ENCODE data around the gene SLC15A5. TPM values are rescaled to one million over a fixed set of nuclear protein-coding genes. Genes with fewer than 3 reads are reported as not detected.

SLC15A5 gene
- polyA plus RNA-seq, 1 of the 3 experiments (the other 2 are of a cell fraction) = not detected

DNA sequence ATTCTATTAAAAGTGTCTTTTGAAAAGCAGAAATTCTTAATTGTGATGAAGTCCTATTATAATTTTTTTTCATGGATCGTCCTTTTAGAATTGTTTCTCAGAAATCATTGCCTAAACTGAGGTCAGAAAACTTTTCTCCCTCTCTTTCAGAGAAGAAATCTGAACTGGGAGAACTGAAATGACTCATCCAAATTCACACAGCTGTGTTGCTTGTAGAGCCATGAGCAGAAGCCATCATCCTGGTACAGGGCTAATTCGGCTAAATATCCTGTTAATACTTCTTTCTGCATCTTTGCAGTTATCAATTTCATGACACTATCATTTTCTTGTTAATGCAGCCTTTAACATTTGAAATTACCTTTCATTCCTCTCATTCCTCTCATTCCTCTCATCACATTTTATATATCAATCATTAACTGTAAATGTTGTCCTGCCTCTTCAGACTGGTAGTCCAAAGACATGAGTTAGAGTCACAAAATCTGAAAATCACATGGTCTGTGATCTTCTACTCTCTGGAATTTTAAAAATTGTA is 15.5 kb downstream of the SLC15A5 start:
- no peaks in the 10 kb centered on the region for H3K36me3 ChIP-seq (replicated peaks in 1 of 2; ENCODE audit: control insufficient read depth in 1 of 2, insufficient read depth in 2 of 2, low read length in 1 of 2)
- CTCF ChIA-PET = no interaction called here
- WGBS (ENCODE audit: low lambda C conversion rate) = 1% methylated on average over 2 of the region's 2 CpGs

More for the DNA sequence above, 15.5 kb downstream of the SLC15A5 start:
- no peaks in the 10 kb centered on the region for H3K9me2 ChIP-seq
- no peak for DNase-seq
- no peaks in the 10 kb centered on the region for H3K79me2 ChIP-seq (ENCODE audit: insufficient read depth)
- H3K4me1 ChIP-seq (ENCODE audit: control insufficient read depth in 1 of 2, insufficient read depth in 2 of 2, low read depth in 1 of 2, low read length in 1 of 2) = no peaks in the 10 kb centered on the region
- H3K27me3 ChIP-seq (ENCODE audit: insufficient read depth) = no peaks in the 10 kb centered on the region
- no peak overlapping the region for H3K9ac ChIP-seq
- no peak overlapping the region for H2AFZ ChIP-seq (ENCODE audit: low read depth)
- H4K20me1 ChIP-seq (ENCODE audit: insufficient read depth) = no peaks in the 10 kb centered on the region
- no peaks in the 10 kb centered on the region for H3F3A ChIP-seq (replicated peaks; ENCODE audit: insufficient read depth)
- no peak overlapping the region for H3K4me3 ChIP-seq (ENCODE audit: low read depth in 2 of 2, low read length in 1 of 2)
- H3K27ac ChIP-seq (ENCODE audit: low read depth in 2 of 2, low read length in 1 of 2) = no peak overlapping the region
- H3K9me3 ChIP-seq = no peaks in the 10 kb centered on the region
- POLR2A ChIA-PET = no interaction called here
- TF ChIP-seq RCOR1 (IDR thresholded peaks at IDR 0.05; ENCODE audit: low read length) (no peak), YY1 (IDR thresholded peaks at IDR 0.05; ENCODE audit: low read depth) (no peak), SIN3A (IDR thresholded peaks at IDR 0.05; ENCODE audit: borderline replicate concordance, low read depth, low read length) (no peak), FOXM1 (IDR thresholded peaks at IDR 0.05; ENCODE audit: low read depth) (no peak), NFIC (IDR thresholded peaks at IDR 0.05; ENCODE audit: borderline replicate concordance) (no peak), POLR2AphosphoS5 (IDR thresholded peaks at IDR 0.05; ENCODE audit: low read depth, low read length) (no peak), RXRA (IDR thresholded peaks at IDR 0.05; ENCODE audit: borderline replicate concordance, low read depth) (no peak), FOXJ3 (CRISPR knock-in tag; IDR thresholded peaks at IDR 0.05) (no peak), GATA2 (CRISPR knock-in tag; IDR thresholded peaks at IDR 0.05) (no peak), SMC3 (IDR thresholded peaks at IDR 0.05; ENCODE audit: low read depth, low read length) (no peak), TEAD4 (IDR thresholded peaks at IDR 0.05; ENCODE audit: borderline replicate concordance, insufficient read depth) (no peak), GABPA (IDR thresholded peaks at IDR 0.05; ENCODE audit: low read depth) (no peak), EZH2phosphoT487 (IDR thresholded peaks at IDR 0.05; ENCODE audit: borderline replicate concordance, low read depth) (no peak)
- TF ChIP-seq, protein P1, sequence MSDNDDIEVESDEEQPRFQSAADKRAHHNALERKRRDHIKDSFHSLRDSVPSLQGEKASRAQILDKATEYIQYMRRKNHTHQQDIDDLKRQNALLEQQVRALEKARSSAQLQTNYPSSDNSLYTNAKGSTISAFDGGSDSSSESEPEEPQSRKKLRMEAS (IDR thresholded peaks at IDR 0.05; ENCODE audit: low read depth) = no peak
- TF ChIP-seq, protein P2, sequence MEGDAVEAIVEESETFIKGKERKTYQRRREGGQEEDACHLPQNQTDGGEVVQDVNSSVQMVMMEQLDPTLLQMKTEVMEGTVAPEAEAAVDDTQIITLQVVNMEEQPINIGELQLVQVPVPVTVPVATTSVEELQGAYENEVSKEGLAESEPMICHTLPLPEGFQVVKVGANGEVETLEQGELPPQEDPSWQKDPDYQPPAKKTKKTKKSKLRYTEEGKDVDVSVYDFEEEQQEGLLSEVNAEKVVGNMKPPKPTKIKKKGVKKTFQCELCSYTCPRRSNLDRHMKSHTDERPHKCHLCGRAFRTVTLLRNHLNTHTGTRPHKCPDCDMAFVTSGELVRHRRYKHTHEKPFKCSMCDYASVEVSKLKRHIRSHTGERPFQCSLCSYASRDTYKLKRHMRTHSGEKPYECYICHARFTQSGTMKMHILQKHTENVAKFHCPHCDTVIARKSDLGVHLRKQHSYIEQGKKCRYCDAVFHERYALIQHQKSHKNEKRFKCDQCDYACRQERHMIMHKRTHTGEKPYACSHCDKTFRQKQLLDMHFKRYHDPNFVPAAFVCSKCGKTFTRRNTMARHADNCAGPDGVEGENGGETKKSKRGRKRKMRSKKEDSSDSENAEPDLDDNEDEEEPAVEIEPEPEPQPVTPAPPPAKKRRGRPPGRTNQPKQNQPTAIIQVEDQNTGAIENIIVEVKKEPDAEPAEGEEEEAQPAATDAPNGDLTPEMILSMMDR (IDR thresholded peaks at IDR 0.05) = no peak
- TF ChIP-seq, protein P3, sequence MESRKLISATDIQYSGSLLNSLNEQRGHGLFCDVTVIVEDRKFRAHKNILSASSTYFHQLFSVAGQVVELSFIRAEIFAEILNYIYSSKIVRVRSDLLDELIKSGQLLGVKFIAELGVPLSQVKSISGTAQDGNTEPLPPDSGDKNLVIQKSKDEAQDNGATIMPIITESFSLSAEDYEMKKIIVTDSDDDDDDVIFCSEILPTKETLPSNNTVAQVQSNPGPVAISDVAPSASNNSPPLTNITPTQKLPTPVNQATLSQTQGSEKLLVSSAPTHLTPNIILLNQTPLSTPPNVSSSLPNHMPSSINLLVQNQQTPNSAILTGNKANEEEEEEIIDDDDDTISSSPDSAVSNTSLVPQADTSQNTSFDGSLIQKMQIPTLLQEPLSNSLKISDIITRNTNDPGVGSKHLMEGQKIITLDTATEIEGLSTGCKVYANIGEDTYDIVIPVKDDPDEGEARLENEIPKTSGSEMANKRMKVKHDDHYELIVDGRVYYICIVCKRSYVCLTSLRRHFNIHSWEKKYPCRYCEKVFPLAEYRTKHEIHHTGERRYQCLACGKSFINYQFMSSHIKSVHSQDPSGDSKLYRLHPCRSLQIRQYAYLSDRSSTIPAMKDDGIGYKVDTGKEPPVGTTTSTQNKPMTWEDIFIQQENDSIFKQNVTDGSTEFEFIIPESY (IDR thresholded peaks at IDR 0.05; ENCODE audit: borderline replicate concordance, low read depth) = no peak
- TF ChIP-seq, protein P4, sequence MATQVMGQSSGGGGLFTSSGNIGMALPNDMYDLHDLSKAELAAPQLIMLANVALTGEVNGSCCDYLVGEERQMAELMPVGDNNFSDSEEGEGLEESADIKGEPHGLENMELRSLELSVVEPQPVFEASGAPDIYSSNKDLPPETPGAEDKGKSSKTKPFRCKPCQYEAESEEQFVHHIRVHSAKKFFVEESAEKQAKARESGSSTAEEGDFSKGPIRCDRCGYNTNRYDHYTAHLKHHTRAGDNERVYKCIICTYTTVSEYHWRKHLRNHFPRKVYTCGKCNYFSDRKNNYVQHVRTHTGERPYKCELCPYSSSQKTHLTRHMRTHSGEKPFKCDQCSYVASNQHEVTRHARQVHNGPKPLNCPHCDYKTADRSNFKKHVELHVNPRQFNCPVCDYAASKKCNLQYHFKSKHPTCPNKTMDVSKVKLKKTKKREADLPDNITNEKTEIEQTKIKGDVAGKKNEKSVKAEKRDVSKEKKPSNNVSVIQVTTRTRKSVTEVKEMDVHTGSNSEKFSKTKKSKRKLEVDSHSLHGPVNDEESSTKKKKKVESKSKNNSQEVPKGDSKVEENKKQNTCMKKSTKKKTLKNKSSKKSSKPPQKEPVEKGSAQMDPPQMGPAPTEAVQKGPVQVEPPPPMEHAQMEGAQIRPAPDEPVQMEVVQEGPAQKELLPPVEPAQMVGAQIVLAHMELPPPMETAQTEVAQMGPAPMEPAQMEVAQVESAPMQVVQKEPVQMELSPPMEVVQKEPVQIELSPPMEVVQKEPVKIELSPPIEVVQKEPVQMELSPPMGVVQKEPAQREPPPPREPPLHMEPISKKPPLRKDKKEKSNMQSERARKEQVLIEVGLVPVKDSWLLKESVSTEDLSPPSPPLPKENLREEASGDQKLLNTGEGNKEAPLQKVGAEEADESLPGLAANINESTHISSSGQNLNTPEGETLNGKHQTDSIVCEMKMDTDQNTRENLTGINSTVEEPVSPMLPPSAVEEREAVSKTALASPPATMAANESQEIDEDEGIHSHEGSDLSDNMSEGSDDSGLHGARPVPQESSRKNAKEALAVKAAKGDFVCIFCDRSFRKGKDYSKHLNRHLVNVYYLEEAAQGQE (IDR thresholded peaks at IDR 0.05; ENCODE audit: low read depth, low read length) = no peak
- TF ChIP-seq, protein P5, sequence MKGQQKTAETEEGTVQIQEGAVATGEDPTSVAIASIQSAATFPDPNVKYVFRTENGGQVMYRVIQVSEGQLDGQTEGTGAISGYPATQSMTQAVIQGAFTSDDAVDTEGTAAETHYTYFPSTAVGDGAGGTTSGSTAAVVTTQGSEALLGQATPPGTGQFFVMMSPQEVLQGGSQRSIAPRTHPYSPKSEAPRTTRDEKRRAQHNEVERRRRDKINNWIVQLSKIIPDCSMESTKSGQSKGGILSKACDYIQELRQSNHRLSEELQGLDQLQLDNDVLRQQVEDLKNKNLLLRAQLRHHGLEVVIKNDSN (IDR thresholded peaks at IDR 0.05; ENCODE audit: borderline replicate concordance, low read depth) = no peak
- no peak overlapping the region for H3K4me2 ChIP-seq
